Neutrophil (primary cell): Measurements from ENCODE around the gene SLC9A9.

Experiments
- H3K27ac ChIP-seq: fragments of 200-600 bp; sonication (generic); 2 replicates; pipeline ENCODE4 v1.5.1; 2016; ENCODE audit warnings: mild to moderate bottlenecking, moderate library complexity
- H3K27me3 ChIP-seq: fragments of 200-600 bp; sonication (generic); 2 replicates; pipeline ENCODE4 v1.6.0; 2016; ENCODE audit warnings: mild to moderate bottlenecking
- H3K36me3 ChIP-seq: fragments of 200-600 bp; sonication (generic); 2 replicates; pipeline ENCODE4 v1.5.1; 2017
- H3K4me1 ChIP-seq, 2 experiments: fragments of 200-600 bp in 1 of 2; sonication (generic) in 1 of 2; 1 replicate in 1 of 2; 2 replicates in 1 of 2; pipeline versions ENCODE4 v1.5.1 to v1.6.1; 2013 to 2016; ENCODE audit warnings: low read depth in 1 of 2, low read length in 1 of 2, mild to moderate bottlenecking in 1 of 2, moderate library complexity in 1 of 2; ENCODE audit not compliant: control insufficient read depth in 1 of 2, insufficient read depth in 1 of 2
- H3K4me3 ChIP-seq, 2 experiments: fragments of 200-600 bp in 1 of 2; sonication (generic) in 1 of 2; 1 replicate in 1 of 2; 2 replicates in 1 of 2; pipeline ENCODE4 v1.5.1; 2013 to 2016; ENCODE audit warnings: low read depth in 1 of 2, low read length in 1 of 2, mild to moderate bottlenecking in 1 of 2, moderate library complexity in 1 of 2
- H3K9me3 ChIP-seq: fragments of 200-600 bp; sonication (generic); 2 replicates; pipeline ENCODE4 v1.5.1; 2016
- TF ChIP-seq, protein P1 (sequence below): fragments of 200-600 bp; sonication (generic); IDR thresholded peaks from 2 replicates; pipeline ENCODE4 v1.5.1; 2016; ENCODE audit warnings: antibody characterized with exemption

The SLC9A9 gene

DNA sequence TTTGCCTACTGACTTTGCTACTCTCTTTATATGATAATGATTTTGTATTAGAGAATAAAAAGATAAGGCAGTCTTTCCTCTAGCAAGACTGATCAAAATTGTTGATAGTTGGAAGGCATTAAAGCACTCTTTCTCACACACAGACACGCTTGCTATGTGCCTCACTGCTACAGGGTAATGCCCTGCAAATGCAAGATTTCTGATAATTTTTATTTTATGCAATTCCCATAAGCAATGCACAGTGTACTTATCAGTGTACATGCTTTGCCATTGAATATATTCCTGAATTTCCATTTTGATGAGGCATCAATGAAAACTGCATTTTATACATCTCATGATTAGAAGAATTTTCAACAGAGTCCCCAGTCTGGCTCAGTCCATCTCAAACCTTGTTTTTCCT is 465.5 kb downstream of the SLC9A9 start:
- no peaks in the 10 kb centered on the region for H3K36me3 ChIP-seq
- TF ChIP-seq, protein P1, sequence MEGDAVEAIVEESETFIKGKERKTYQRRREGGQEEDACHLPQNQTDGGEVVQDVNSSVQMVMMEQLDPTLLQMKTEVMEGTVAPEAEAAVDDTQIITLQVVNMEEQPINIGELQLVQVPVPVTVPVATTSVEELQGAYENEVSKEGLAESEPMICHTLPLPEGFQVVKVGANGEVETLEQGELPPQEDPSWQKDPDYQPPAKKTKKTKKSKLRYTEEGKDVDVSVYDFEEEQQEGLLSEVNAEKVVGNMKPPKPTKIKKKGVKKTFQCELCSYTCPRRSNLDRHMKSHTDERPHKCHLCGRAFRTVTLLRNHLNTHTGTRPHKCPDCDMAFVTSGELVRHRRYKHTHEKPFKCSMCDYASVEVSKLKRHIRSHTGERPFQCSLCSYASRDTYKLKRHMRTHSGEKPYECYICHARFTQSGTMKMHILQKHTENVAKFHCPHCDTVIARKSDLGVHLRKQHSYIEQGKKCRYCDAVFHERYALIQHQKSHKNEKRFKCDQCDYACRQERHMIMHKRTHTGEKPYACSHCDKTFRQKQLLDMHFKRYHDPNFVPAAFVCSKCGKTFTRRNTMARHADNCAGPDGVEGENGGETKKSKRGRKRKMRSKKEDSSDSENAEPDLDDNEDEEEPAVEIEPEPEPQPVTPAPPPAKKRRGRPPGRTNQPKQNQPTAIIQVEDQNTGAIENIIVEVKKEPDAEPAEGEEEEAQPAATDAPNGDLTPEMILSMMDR: no peak
- H3K27me3 ChIP-seq: no peaks in the 10 kb centered on the region
- H3K4me1 ChIP-seq: no peaks in the 10 kb centered on the region
- H3K4me3 ChIP-seq: no peak overlapping the region
- no peak overlapping the region for H3K27ac ChIP-seq
- H3K9me3 ChIP-seq: no peaks in the 10 kb centered on the region

DNA sequence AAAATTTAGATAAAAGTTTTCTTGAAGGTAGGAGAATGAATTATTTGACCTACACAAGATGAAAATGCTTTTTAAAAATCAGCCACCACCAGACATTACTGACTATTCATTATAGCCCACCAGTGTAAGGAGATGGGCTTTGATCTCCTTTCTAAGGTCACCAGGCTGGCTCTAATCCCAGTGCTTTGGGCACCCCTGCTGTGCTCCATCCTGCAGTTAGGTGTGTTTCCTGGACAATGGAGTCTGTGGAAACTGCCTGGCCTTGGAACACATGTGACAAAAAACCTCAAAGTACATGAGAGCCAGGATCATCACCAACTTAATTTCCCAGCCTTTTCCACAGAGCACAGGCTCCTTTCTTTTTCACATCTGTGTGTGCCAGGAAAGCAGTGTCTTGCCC is 467.8 kb downstream of the SLC9A9 start:
- no peaks in the 10 kb centered on the region for H3K4me1 ChIP-seq
- no peak overlapping the region for H3K4me3 ChIP-seq
- no peaks in the 10 kb centered on the region for H3K36me3 ChIP-seq
- no peaks in the 10 kb centered on the region for H3K27me3 ChIP-seq
- TF ChIP-seq, protein P1: no peak
- H3K27ac ChIP-seq: no peak overlapping the region
- H3K9me3 ChIP-seq: no peaks in the 10 kb centered on the region

DNA sequence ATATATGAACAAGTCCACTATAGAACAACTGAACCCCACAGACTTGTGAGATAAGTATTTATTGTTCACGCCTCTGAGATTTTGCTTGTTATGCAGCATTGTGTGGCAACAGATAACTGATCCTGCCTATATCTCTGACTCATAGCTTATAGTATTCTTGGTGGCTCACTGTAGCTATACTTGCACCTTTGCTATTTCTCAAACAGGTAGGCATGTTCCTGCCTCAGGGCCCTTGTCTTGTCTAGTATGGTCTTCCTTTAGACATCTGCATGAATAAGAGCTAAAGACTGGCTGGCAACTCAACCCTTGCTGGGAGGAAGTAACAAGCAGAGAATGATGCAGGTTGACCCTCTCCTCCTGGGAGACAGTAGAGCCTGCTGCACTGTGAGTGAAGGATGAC is 472.6 kb downstream of the SLC9A9 start:
- no peaks in the 10 kb centered on the region for H3K4me1 ChIP-seq
- no peaks in the 10 kb centered on the region for H3K36me3 ChIP-seq
- TF ChIP-seq, protein P1: no peak
- H3K4me3 ChIP-seq: no peak overlapping the region
- H3K9me3 ChIP-seq: no peaks in the 10 kb centered on the region
- H3K27me3 ChIP-seq: no peaks in the 10 kb centered on the region
- H3K27ac ChIP-seq: no peak overlapping the region

DNA sequence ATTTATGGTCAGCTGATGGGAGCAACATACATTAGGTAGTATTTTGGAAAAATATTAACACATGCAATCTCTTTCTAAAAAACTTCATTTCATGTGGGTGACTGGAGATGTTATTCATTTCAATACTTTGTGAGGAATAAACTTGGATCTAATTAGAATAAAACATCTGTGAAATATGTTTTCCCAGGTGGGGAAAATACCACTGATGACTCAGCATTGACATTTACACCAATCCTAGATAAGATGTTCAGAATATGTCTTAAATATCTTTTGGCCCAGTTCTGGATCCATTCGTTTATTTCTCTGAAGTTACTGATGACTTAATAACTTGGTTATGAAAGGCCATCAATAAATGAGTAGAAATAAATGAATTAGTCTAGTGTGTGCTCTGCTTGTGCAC is 481.1 kb downstream of the SLC9A9 start:
- no peaks in the 10 kb centered on the region for H3K9me3 ChIP-seq
- H3K4me1 ChIP-seq: no peaks in the 10 kb centered on the region
- no peak overlapping the region for H3K27ac ChIP-seq
- no peak overlapping the region for H3K4me3 ChIP-seq
- H3K27me3 ChIP-seq: no peaks in the 10 kb centered on the region
- TF ChIP-seq, protein P1: no peak
- H3K36me3 ChIP-seq: no peaks in the 10 kb centered on the region

DNA sequence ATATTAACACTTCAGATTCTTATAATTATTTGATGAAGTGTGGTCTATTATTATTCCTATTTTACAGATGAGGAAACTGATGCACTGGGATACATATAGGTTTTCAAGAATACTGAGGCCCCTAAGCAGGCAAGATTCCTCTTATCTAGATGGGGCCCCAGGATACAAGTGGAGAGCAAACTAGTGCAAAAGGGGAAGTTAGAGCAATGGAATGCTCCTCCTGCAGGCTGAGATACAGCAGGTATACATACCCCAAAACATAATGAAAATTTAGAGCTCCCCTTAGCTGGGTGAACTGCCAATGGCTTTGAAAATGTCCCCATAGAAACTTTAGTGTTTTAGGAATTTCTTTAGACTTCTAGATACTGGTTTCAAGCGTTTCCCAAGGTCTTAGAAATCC is 481.6 kb downstream of the SLC9A9 start:
- Histone ChIP-seq H3K4me1 (no peaks in the 10 kb centered on the region), H3K27ac (no peak overlapping the region), H3K36me3 (no peaks in the 10 kb centered on the region), H3K27me3 (no peaks in the 10 kb centered on the region), H3K9me3 (no peaks in the 10 kb centered on the region), H3K4me3 (no peak overlapping the region)
- TF ChIP-seq, protein P1: no peak

DNA sequence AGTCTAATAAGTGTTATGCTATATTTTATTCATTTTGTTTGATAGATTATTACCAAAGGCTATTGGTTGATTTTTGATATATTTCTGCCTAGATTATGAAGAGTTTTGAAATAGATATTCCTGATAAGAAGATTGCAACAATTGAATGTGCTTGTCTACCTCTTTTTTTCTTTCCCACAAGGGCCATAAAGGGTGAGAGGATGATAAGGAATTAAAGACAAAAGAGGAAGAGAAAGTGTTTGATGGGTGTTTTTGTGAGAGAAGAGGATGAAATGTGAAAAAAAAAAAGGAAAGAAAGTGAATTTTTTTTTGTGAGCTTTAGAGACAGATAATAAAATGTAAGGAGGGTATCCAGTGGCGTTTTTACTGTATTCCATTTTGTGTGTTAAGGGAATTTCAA is 484.3 kb downstream of the SLC9A9 start:
- no peak overlapping the region for H3K4me3 ChIP-seq
- H3K9me3 ChIP-seq: no peaks in the 10 kb centered on the region
- H3K4me1 ChIP-seq: no peaks in the 10 kb centered on the region
- no peaks in the 10 kb centered on the region for H3K36me3 ChIP-seq
- TF ChIP-seq, protein P1: no peak
- H3K27me3 ChIP-seq: no peaks in the 10 kb centered on the region
- no peak overlapping the region for H3K27ac ChIP-seq
